Astrocyte (in vitro differentiated cells and primary cell): Measurements from ENCODE around the gene CSNK1G2. TPM values are rescaled to one million over a fixed set of nuclear protein-coding genes. Genes with fewer than 3 reads are reported as not detected.

ENCODE experiments used
- DNase-seq: peaks from one replicate; pipeline ENCODE4 v3.0.0-alpha.2; 2010; ENCODE audit warnings: low read depth
- FAIRE-seq: peaks from 2 replicates; lab custom pipeline; 2011; peaks lifted over from hg19 to GRCh38; lab: Jason Lieb, UNC
- H2AFZ ChIP-seq: 2 replicates; pipeline ENCODE4 v1.6.0; 2012; ENCODE audit warnings: low read depth, low read length, inconsistent platforms
- H3K27ac ChIP-seq: 2 replicates; pipeline ENCODE4 v1.5.1; 2011; ENCODE audit warnings: low read depth, low read length, inconsistent platforms
- H3K27me3 ChIP-seq: 2 replicates; pipeline ENCODE4 v1.6.0; 2011; ENCODE audit warnings: low read length, inconsistent platforms; ENCODE audit not compliant: insufficient read depth
- H3K36me3 ChIP-seq: 2 replicates; pipeline ENCODE4 v1.5.1; 2011; ENCODE audit warnings: low read length, inconsistent platforms; ENCODE audit not compliant: insufficient read depth
- H3K4me1 ChIP-seq: 2 replicates; pipeline ENCODE4 v1.5.1; 2011; ENCODE audit warnings: low read length, inconsistent platforms; ENCODE audit not compliant: insufficient read depth
- H3K4me2 ChIP-seq: 2 replicates; pipeline ENCODE4 v1.6.0; 2012; ENCODE audit warnings: low read length, inconsistent platforms
- H3K4me3 ChIP-seq: 2 replicates; pipeline ENCODE4 v1.5.1; 2011; ENCODE audit warnings: low read depth, mild to moderate bottlenecking, low read length, inconsistent platforms; ENCODE audit not compliant: insufficient read depth
- H3K79me2 ChIP-seq: 2 replicates; pipeline ENCODE4 v1.6.0; 2012; ENCODE audit warnings: mild to moderate bottlenecking, low read length, inconsistent platforms; ENCODE audit not compliant: insufficient read depth
- H3K9ac ChIP-seq: 2 replicates; pipeline ENCODE4 v1.6.0; 2012; ENCODE audit warnings: mild to moderate bottlenecking, low read length, inconsistent platforms
- H3K9me3 ChIP-seq: 2 replicates; pipeline ENCODE4 v1.5.1; 2012; ENCODE audit warnings: low read depth, mild to moderate bottlenecking, low read length, inconsistent platforms; ENCODE audit not compliant: insufficient read depth
- H4K20me1 ChIP-seq: 2 replicates; pipeline ENCODE4 v1.6.0; 2012; ENCODE audit warnings: low read length, inconsistent platforms; ENCODE audit not compliant: insufficient read depth
- H3K27ac Mint-ChIP-seq: one replicate; pipeline ENCODE4 v1.8.0; 2021; ENCODE audit warnings: mild to moderate bottlenecking, mixed read lengths; ENCODE audit not compliant: unreplicated experiment
- H3K27me3 Mint-ChIP-seq: one replicate; pipeline ENCODE4 v1.8.0; 2021; ENCODE audit warnings: low read depth, mixed read lengths; ENCODE audit not compliant: unreplicated experiment
- H3K36me3 Mint-ChIP-seq: one replicate; pipeline ENCODE4 v1.8.0; 2021; ENCODE audit warnings: low read depth, mixed read lengths; ENCODE audit not compliant: unreplicated experiment
- H3K4me1 Mint-ChIP-seq: one replicate; pipeline ENCODE4 v1.8.0; 2021; ENCODE audit warnings: low read depth, mixed read lengths; ENCODE audit not compliant: unreplicated experiment
- H3K4me3 Mint-ChIP-seq: one replicate; pipeline ENCODE4 v1.8.0; 2021; ENCODE audit warnings: mild to moderate bottlenecking, moderate library complexity, mixed read lengths; ENCODE audit not compliant: unreplicated experiment
- H3K9me3 Mint-ChIP-seq: one replicate; pipeline ENCODE4 v1.8.0; 2021; ENCODE audit warnings: mild to moderate bottlenecking, mixed read lengths; ENCODE audit not compliant: unreplicated experiment
- EZH2 ChIP-seq: IDR thresholded peaks from 2 replicates; pipeline ENCODE4 v1.6.1; 2012; ENCODE audit warnings: mild to moderate bottlenecking, low read length, inconsistent platforms; ENCODE audit not compliant: insufficient read depth
- total RNA-seq: library from RNA; stranded (reverse); gene quantifications from 2 replicates; pipeline ENCODE4 v1.2.1, GENCODE V29; 2021
- TF ChIP-seq, protein P1 (sequence below): IDR thresholded peaks from 2 replicates; pipeline ENCODE4 v1.5.1; 2011; ENCODE audit warnings: low read depth, mild to moderate bottlenecking, inconsistent platforms, low read length, moderate library complexity; ENCODE audit not compliant: insufficient read depth

CSNK1G2 gene
- total RNA-seq, 1 donor from 2014 or later = 64.1 TPM

DNA sequence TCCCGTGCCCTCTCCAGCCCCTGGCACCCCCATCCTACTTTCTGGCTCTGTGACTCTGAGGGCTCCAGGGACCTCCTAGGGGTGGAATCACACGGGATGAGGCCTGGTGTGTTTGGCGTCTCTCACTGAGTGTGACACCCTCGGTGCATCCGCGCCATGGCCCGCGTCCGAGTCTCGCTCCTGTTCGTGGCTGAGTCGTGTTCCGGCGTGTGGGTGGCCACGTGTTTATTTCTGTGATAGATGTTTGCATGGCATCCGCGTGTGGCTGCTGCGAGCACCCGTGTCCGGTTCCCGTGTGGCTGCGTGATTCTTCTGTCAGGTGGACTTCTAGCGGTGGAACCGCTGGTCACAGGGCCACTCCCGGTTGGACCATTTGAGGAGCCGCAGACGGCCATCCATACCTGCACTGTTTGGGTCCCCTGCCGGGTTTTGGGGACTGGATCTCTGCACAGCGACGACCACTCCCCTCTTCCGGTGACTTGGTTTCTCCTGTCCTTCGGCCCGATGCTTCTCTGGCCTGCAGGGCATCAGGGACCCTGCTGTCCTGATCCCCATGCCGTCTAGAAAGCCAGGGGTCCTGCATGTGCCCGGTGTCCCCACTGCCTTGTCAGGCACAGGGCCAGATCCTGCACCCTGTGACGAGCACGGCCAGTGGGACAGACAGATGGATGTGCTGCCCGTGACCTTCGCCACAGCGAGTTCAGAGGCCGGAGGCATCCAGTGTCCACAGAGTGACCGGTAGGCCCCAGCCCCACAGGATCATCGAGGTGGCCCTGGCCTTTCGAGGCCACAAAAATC, 8.5 kb downstream of the CSNK1G2 start:
- TF ChIP-seq EZH2 = no peak
- TF ChIP-seq, protein P1, sequence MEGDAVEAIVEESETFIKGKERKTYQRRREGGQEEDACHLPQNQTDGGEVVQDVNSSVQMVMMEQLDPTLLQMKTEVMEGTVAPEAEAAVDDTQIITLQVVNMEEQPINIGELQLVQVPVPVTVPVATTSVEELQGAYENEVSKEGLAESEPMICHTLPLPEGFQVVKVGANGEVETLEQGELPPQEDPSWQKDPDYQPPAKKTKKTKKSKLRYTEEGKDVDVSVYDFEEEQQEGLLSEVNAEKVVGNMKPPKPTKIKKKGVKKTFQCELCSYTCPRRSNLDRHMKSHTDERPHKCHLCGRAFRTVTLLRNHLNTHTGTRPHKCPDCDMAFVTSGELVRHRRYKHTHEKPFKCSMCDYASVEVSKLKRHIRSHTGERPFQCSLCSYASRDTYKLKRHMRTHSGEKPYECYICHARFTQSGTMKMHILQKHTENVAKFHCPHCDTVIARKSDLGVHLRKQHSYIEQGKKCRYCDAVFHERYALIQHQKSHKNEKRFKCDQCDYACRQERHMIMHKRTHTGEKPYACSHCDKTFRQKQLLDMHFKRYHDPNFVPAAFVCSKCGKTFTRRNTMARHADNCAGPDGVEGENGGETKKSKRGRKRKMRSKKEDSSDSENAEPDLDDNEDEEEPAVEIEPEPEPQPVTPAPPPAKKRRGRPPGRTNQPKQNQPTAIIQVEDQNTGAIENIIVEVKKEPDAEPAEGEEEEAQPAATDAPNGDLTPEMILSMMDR = no peak
- Histone ChIP-seq H3K36me3 (peaks cover 2% of the 10 kb centered on the region), H2AFZ (no peak overlapping the region), H3K79me2 (peaks cover 88% of the 10 kb centered on the region), H3K4me3 (no peak overlapping the region), H3K9me3 (no peaks in the 10 kb centered on the region), H3K4me2 (no peak overlapping the region), H3K27me3 (no peaks in the 10 kb centered on the region), H3K27ac (no peak overlapping the region), H3K9ac (no peak overlapping the region), H3K4me1 (no peaks in the 10 kb centered on the region), H4K20me1 (peaks cover 85% of the 10 kb centered on the region)
- H3K4me1 Mint-ChIP-seq = no peaks in the 10 kb centered on the region
- H3K27me3 Mint-ChIP-seq = no peaks in the 10 kb centered on the region
- peaks cover 4% of the 10 kb centered on the region for H3K36me3 Mint-ChIP-seq
- H3K4me3 Mint-ChIP-seq = no peak overlapping the region
- H3K27ac Mint-ChIP-seq = no peak overlapping the region
- no peaks in the 10 kb centered on the region for H3K9me3 Mint-ChIP-seq
- FAIRE-seq (no peak), DNase-seq (no peak)

DNA sequence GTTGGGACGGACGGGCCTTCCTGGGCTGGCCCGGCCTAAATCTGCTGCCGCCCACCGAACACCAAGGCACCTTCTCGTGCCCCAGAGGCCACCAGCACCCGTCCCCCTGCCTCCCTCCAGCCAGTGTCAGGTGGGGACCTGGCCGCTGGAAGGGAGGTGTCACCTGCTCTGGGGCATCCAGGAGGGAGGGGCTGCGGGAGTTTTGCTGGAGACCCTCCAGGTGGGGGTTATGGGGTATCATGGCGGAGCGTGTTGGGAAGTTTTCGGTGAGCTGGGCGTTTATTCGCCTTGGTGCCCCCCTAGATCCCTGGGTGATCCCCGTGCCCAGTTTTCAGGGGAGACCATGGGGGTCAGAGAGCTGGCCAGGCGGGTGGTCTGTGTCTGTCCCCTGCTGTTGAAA, 9.7 kb downstream of the CSNK1G2 start:
- peaks cover 2% of the 10 kb centered on the region for H3K36me3 ChIP-seq
- H3K4me3 ChIP-seq = no peak overlapping the region
- TF ChIP-seq, protein P1 = no peak
- no peak for TF ChIP-seq EZH2
- H3K9ac ChIP-seq = no peak overlapping the region
- no peaks in the 10 kb centered on the region for H3K9me3 ChIP-seq
- no peak overlapping the region for H3K27ac Mint-ChIP-seq
- H3K27me3 Mint-ChIP-seq = no peaks in the 10 kb centered on the region
- H3K4me1 Mint-ChIP-seq = no peaks in the 10 kb centered on the region
- peaks cover 85% of the 10 kb centered on the region for H4K20me1 ChIP-seq
- FAIRE-seq (no peak), DNase-seq (no peak)
- H3K9me3 Mint-ChIP-seq = no peaks in the 10 kb centered on the region
- H3K4me3 Mint-ChIP-seq = no peak overlapping the region
- H3K27me3 ChIP-seq = no peaks in the 10 kb centered on the region
- H3K4me1 ChIP-seq = no peaks in the 10 kb centered on the region
- H3K27ac ChIP-seq = no peak overlapping the region
- H3K4me2 ChIP-seq = no peak overlapping the region
- H3K79me2 ChIP-seq = peaks cover 88% of the 10 kb centered on the region
- peaks cover 4% of the 10 kb centered on the region for H3K36me3 Mint-ChIP-seq
- no peak overlapping the region for H2AFZ ChIP-seq

DNA sequence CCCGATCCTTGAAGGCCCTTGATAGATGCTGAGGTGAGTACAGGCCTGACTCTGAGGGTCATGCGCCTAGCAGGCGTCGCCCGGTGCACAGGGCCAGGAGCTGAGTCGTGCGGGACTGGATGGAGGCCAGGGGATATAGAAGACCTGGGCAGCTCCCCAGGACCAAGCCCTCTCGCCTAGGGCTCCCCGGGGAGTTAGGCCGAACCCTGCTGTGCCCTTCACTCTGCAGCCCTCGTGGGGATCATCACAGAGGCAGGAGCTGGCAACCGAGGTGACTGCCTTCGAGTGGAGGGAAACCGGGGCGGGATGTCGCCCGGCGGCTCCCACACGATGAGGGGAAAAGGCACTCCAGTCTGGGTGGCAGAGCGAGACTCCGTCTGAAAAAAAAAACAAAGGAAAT, 11.7 kb downstream of the CSNK1G2 start:
- no peak overlapping the region for H3K27ac ChIP-seq
- H3K4me2 ChIP-seq = no peak overlapping the region
- no peaks in the 10 kb centered on the region for H3K9me3 Mint-ChIP-seq
- peaks cover 91% of the 10 kb centered on the region for H3K79me2 ChIP-seq
- H3K27ac Mint-ChIP-seq = no peak overlapping the region
- FAIRE-seq (no peak), DNase-seq (no peak)
- no peaks in the 10 kb centered on the region for H3K36me3 ChIP-seq
- no peaks in the 10 kb centered on the region for H3K9me3 ChIP-seq
- TF ChIP-seq EZH2 = no peak
- TF ChIP-seq, protein P1 = no peak
- H3K4me3 Mint-ChIP-seq = no peak overlapping the region
- H3K27me3 Mint-ChIP-seq = no peaks in the 10 kb centered on the region
- peaks cover 92% of the 10 kb centered on the region for H4K20me1 ChIP-seq
- H3K36me3 Mint-ChIP-seq = peaks cover 4% of the 10 kb centered on the region
- no peak overlapping the region for H3K4me3 ChIP-seq
- no peak overlapping the region for H3K9ac ChIP-seq
- H3K4me1 ChIP-seq = no peaks in the 10 kb centered on the region
- no peak overlapping the region for H2AFZ ChIP-seq
- H3K27me3 ChIP-seq = no peaks in the 10 kb centered on the region
- peaks cover 1% of the 10 kb centered on the region for H3K4me1 Mint-ChIP-seq
